ENCODE results near the gene PIM3.
A peak's percentile ranks its signal among the peaks of the same experiment; 100 is the strongest.

PIM3 gene

DNA sequence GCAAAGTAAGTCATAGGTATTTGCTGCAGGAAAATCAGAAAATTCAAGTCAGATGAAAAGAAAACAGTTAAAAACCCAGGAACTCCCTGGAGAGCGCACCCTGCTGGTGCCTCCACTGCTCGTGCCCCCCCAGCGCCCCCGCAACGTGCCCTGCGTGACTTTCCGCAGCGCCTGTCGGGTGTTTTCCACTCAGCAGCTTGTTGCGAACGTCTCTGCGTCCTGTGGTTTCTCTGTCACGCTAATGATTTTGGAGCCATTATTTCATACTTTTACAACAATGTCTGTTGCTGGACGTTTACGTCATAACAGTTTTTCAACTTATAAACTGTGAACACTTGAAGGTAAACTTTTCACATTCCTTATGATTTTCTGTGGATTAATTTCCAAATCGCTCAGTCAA is 37.1 kb upstream of the PIM3 start:
- no peaks in the 10 kb centered on the region for H3K9me3 Mint-ChIP-seq
- peak overlapping the region in 1 of 2 donors; percentile 14 for H3K27ac Mint-ChIP-seq
- peaks cover 72% of the 10 kb centered on the region for H3K4me1 Mint-ChIP-seq
- ATAC-seq (no peak), DNase-seq (no peak)
- H3K27me3 Mint-ChIP-seq, result no peaks in the 10 kb centered on the region
- peak overlapping the region in 1 of 2 donors; percentile 21 for H3K4me3 Mint-ChIP-seq

DNA sequence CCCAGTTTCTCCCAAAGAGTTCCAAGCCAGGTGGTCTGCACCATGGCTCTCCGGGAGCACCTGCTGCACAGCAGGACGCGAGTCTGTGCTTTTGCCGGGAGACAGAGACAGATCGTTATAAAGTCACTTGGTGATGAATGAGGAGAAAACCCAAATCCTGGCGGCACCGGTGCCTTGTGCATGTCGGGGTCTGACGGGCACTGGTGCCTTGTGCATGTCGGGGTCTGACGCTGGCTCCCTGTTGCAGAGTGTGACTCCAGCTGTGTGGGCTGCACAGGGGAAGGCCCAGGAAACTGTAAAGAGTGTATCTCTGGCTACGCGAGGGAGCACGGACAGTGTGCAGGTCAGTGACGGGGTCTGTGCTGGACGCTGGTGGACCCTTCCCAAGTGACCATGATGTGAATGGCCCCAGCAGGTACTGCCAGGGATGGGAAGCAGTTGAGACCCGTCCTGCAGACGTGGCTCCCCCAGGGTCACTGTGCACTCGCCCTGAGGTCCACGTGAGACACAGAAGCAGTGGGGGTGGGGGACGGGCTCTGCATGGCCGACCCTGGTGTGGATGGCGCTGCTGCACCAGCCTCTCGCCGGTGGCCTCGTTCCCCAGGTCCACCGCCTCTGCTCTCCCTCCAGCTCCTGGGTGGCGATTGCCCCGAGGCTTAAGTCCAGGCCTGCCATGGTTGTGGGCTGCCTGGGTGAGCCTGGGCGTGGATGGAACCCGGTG is 36.3 kb upstream of the PIM3 start:
- H3K4me3 Mint-ChIP-seq, result peak overlapping the region in 1 of 2 donors; percentile 17
- H3K27ac Mint-ChIP-seq, result peak overlapping the region; percentile 14 to 78
- H3K4me1 Mint-ChIP-seq, result peaks cover 69% of the 10 kb centered on the region
- H3K27me3 Mint-ChIP-seq, result no peaks in the 10 kb centered on the region
- H3K9me3 Mint-ChIP-seq, result no peaks in the 10 kb centered on the region
- no peak for DNase-seq
- no peak for ATAC-seq

DNA sequence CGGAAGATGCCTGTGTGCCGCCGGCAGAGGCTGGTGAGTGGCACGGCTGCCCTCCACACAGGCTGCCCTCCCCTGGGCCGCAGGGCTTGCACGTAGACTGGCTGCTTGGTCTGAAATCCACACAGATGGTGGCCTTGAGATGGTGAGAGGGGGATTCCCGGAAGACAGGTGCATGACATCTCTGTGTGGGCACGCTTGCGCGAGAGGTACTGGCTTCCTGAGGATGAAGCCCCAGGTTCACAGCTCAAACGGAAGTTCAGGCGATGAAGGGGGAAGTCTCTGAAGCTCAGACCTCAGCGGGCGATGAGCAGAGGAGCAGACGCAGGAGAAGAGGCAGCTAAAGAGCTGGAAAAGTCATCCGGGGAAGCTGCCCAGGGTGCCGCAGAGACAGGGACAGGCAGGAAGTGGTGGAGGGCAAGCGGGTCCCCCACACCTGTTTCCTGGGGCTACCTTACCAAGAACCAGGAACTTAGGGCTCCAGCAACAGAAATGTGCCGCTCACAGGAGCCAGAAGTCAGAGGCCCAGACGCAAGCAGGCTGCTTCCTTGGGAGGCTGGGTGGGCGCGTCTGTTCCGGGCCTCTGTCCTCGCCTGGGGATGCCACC is 34.9 kb upstream of the PIM3 start:
- Mint-ChIP-seq H3K9me3 (no peaks in the 10 kb centered on the region), H3K4me1 (peaks cover 66% of the 10 kb centered on the region), H3K27me3 (no peaks in the 10 kb centered on the region), H3K4me3 (peak overlapping the region; percentile 85 to 87), H3K27ac (peak overlapping the region; percentile 93 to 96)
- DNase-seq (peak; percentile 68 to 81), ATAC-seq (peak; percentile 85)

DNA sequence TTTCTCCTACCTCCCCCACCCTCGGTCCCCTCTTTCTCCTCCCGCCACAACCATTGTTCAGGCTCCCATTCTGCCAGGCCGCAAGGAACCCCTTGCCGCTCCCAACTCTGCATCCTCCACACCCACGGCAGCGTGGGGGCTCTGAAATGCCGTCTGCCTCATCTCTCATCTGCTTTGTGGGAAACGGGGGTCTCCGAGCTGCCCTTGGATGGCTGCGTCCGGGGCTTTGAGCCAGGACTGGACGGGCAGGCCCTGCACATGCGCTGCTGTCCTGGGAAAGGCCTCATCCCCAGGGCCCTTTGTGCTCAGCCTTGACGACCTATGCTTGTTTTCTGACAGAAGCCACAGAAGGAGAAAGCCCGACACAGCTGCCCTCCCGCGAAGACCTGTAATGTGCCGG is 33.7 kb upstream of the PIM3 start:
- Mint-ChIP-seq H3K27me3 (no peaks in the 10 kb centered on the region), H3K4me3 (peak overlapping the region; percentile 62 to 66), H3K27ac (peak overlapping the region; percentile 30 to 60), H3K4me1 (peaks cover 72% of the 10 kb centered on the region), H3K9me3 (no peaks in the 10 kb centered on the region)
- ATAC-seq, result no peak
- no peak for DNase-seq

DNA sequence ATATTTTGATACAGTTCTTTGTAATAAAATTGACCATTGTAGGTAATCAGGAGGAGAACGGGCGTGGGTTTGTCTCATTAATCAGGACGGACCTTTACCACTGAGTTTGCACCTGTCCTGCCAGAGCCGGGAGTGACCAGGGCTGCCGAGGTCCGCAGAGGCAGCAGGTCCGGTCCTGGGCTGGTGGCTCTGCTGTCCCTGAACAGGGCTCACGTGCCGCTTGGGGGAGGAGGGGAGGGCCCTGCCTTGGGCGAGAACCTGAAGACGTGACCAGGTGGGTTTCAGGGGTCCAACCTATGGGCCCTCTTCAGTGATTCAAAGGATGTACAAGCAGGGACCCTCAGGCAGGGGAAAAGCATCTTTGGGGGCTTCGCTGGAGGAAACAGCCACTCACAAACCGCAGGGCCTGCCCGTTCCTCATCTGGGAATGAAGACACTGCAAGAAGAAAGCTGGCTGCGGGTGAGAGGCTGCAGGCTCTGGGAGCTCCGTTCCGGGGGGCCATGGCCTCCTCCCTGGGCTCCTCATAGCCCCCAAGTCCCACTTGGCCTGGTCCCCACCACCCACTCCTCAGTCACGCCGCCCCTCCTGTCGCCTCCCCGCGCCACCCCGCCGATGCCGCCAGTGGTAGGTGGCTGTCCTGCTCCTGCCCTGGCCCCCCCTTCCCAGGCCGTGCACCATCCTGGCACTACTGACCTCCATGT is 32.9 kb upstream of the PIM3 start:
- Mint-ChIP-seq H3K4me3 (peak overlapping the region in 1 of 2 donors; percentile 66), H3K4me1 (peaks cover 69% of the 10 kb centered on the region), H3K27me3 (no peaks in the 10 kb centered on the region), H3K27ac (no peak overlapping the region), H3K9me3 (no peaks in the 10 kb centered on the region)
- DNase-seq (no peak), ATAC-seq (no peak)

DNA sequence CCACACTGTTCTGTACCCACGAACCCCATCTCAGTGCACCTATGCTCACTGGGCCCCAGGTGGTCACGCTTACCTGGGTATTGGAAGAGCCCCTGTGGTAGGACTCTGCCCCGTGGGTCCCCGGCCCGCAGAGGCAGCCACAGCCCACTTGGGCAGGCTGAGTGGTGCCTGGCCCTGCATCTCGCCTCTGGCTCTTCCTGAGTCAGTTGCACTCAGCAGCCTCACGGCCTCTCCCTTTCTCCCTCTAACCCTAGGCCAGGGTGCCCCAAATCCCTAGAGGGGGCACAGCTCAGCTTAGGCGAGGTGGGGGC is 32.4 kb upstream of the PIM3 start:
- Mint-ChIP-seq H3K4me1 (peaks cover 72% of the 10 kb centered on the region), H3K4me3 (peak overlapping the region in 1 of 2 donors; percentile 51), H3K27ac (no peak overlapping the region), H3K27me3 (no peaks in the 10 kb centered on the region), H3K9me3 (no peaks in the 10 kb centered on the region)
- no peak for ATAC-seq
- no peak for DNase-seq

DNA sequence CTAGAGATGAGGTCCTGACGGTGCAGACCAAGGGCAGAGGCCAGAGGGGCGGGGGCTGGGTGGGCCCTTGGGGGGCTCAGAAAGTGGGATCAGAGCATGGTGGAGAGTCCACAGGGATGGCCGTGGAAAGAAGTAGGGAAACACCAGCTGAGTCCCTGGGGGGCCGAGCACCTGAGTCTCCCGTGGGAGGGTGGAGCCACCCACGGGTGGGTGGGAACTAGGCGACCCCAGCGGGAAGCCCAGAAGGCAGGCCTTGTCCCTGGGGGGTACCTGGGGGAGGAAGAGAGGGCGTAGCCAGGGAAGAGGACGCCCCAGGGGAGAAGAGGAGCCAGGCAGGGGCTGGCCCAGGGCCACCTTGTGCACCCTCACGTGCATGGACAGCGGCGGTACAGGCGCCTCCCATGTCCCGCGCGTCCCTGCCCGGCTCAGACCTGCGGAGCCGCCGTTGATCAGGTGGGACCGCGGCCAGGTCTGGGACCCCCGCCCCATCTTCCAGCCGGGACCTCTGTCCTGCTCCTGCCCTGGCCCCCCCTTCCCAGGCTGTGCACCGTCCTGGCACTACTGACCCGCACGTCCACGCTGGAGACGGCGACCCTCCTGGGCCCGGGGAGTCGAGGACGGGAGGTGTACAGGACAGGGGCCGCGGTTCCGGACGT is 31.9 kb upstream of the PIM3 start:
- Mint-ChIP-seq H3K27ac (no peak overlapping the region), H3K27me3 (no peaks in the 10 kb centered on the region), H3K4me1 (peaks cover 72% of the 10 kb centered on the region), H3K4me3 (peak overlapping the region; percentile 29 to 66), H3K9me3 (no peaks in the 10 kb centered on the region)
- DNase-seq, result no peak
- ATAC-seq, result no peak

DNA sequence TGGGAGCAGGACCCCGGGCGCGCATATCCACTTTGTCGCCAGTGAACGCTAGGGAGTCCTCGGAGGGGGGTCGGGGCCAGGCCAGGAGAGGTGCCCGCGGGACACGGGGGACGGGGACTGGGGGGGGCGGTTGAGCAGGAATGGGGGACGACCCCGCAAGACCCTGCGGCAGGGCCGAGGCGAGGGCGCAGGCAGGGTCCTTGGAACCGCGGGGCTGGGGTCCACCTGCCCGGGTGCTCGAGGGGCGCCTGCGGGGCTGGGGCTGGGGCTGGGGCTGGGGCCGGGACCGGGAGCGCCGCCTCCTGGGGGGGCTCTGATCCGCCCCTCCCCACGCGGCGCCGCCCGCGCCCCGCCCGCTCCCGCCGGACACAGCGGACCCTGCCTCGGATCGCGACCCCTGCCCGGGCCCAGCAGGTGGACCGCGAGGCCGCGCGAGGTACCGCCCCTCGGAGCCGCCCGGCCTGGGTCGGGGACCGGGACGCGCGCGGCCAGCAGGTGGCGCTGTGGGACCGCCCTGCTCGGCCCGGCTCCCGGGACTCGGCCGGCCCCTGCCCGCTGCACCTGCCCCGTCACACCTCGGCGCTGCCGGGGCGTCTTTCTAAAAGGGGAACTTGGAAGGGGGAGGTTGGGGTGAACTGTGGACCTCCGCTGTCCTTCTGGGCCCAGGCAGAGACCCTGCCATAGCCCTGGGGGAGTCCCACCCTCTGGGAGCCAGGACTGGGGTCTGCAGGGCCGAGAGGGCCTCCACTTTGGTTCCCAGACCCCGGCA is 31.2 kb upstream of the PIM3 start:
- H3K4me1 Mint-ChIP-seq, result peaks cover 71% of the 10 kb centered on the region
- DNase-seq (peak; percentile 80 to 88), ATAC-seq (peak; percentile 77)
- H3K4me3 Mint-ChIP-seq, result peak overlapping the region; percentile 29 to 66
- no peaks in the 10 kb centered on the region for H3K27me3 Mint-ChIP-seq
- no peaks in the 10 kb centered on the region for H3K9me3 Mint-ChIP-seq
- no peak overlapping the region for H3K27ac Mint-ChIP-seq

DNA sequence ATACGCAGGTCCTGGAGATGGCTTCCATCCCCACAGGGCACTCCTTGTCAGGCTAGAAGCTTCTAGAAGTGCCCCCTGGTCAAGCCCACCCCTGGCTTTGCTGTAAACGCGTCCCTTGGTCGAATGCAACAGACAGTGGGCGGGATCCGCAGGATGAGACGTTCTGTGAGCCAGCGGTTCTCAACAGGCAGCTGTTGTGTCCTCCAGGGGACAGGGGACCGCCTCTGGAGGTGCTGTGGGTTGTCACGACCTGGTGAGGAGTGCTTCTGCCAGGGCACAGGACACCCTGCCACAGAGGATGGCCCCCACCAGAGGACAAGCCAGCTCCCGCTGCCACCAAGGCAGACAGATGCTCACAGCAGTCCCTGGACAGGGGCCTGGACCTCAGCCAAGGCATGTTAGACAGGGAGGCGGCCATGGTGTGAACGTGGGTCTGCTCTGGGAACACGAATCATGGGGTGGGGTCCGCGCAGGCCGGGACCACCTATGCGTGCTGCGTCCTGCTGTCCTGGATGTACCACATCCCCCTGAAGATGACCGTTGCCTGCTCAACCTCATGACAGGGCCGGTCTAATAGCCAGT is 30.5 kb upstream of the PIM3 start:
- Mint-ChIP-seq H3K4me3 (peak overlapping the region; percentile 19 to 53), H3K27me3 (no peaks in the 10 kb centered on the region), H3K4me1 (peaks cover 64% of the 10 kb centered on the region), H3K27ac (no peak overlapping the region), H3K9me3 (no peaks in the 10 kb centered on the region)
- ATAC-seq (no peak), DNase-seq (no peak)

DNA sequence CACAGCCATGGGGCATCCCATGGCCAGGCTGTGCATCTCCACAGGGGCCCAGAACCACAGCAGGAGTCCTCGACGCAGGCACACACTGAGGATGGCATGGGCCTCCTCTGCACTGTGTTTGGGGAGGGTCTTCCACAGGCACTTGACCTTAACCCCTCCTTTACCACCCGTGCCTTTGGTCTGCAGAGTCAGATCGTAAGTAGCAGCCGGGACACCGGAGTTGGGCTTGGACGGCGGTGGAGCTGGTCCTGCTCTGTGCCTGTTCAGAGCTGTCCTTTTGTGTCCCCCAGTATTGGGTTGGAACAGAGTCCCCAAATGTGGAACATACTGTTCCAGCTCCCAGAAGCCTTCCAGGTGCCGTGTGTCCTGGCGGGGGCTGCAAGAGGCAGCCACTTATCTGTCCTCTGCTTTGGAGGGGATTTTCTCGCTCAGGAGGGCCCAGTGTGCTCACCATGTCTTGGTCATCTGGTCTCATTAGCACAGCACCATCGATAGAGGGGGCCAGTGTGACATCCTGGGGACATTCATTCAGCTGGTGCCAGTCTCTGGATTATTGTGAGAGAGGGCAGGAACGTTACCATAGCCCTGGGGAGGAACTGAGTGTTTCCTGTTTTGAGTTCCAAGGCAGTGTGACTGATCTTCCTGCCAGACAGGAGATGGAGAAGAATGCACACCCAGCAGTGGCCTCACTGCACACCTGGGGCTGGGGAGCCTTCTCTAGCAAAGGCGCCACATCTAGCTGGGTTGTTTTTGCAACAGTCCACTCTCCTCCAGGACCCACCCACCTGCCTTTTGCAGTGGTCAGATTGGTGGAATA is 29.8 kb upstream of the PIM3 start:
- H3K4me1 Mint-ChIP-seq, result peaks cover 57% of the 10 kb centered on the region
- no peak overlapping the region for H3K27ac Mint-ChIP-seq
- ATAC-seq (peak; percentile 21), DNase-seq (peak; percentile 55 to 67)
- H3K9me3 Mint-ChIP-seq, result no peaks in the 10 kb centered on the region
- H3K27me3 Mint-ChIP-seq, result no peaks in the 10 kb centered on the region
- peak overlapping the region in 1 of 2 donors; percentile 23 for H3K4me3 Mint-ChIP-seq

DNA sequence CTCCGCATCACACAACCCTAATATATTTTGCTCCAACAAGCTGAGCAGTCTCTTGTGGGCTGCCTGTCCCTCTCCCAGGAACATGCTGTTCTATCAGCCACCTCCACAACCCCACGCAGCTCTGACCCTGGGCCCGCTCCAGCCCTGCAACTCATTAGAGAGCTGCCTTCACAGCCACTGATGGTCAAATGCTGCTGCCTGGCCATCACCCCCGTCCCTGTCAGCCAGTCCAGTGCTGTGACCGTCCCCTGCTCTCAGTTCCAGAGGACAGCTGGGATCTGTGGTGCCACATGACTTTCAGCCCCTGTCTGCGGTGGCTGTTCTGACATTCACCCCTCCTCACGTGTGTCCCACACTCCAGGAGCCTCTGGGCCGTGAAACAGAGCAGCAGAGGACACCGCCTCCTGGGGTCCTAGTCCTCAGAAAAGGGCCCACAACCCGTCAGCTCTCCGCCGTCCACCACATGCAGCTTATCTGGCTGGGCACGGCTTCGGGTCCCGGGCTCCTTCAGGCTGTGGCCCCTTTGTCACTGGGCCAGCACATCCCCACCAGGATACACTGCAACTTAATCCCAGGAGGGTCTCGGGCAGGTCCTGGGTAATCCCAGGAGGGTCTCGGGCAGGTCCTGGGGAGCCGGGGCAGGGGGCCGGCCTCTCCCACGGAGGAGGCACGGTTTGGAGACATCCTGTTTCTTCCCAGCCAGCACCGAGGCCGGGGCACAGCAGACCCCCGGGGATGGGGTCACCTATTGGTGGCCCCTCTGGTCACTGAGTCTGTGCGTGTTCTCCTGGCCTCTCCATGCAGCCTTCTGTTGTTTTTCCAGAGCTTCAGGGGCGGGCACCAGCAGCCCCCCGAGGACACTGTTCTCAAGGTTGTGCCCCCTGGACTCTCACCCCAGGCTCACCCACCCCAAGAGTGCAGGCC is 27.1 kb upstream of the PIM3 start:
- no peak for ATAC-seq
- no peaks in the 10 kb centered on the region for H3K9me3 Mint-ChIP-seq
- peaks cover 61% of the 10 kb centered on the region for H3K4me1 Mint-ChIP-seq
- peak overlapping the region; percentile 81 to 87 for H3K4me3 Mint-ChIP-seq
- peak overlapping the region in 1 of 2 donors; percentile 45 for H3K27ac Mint-ChIP-seq
- H3K27me3 Mint-ChIP-seq, result no peaks in the 10 kb centered on the region
- no peak for DNase-seq

DNA sequence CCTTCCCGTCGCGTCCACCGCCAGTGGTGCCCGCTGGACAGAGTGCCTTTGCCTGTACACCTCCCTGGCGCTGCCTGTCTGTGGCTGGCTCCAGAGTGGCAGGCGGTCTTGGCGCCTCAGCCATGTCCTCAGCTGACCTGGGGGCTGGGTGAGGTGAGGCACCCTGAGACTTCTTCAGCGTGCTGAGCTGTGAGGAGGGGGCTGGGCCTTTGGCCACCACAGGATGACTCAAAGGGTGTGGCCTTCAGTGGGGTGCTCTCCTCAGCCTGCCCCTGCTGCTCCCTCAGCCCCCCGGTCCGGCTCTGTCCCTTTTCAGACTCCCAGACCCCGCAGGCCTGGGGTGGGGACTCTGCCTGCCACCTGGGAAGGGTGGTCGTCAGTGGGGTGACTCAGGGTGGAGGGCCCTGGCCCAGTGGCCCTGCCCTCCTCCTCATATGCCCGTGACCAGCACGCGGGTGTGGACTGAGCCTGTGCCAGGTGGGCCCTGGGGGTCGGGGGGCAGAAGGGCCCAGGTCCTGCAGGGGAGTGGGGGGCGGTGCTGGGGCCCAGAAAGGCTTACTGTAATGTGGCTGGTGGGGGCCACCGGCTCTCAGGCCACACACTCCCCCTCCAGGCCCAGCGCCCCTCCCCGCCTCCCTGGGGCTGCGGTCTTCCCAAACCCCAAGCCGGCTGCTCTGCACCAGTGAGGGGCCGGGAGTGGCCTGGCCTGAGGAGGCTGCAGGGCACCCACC is 26.2 kb upstream of the PIM3 start:
- peak overlapping the region; percentile 81 to 87 for H3K4me3 Mint-ChIP-seq
- DNase-seq (no peak), ATAC-seq (no peak)
- H3K4me1 Mint-ChIP-seq, result peaks cover 69% of the 10 kb centered on the region
- no peak overlapping the region for H3K27ac Mint-ChIP-seq
- H3K9me3 Mint-ChIP-seq, result no peaks in the 10 kb centered on the region
- H3K27me3 Mint-ChIP-seq, result no peaks in the 10 kb centered on the region

All from stimulated activated naive CD8-positive, alpha-beta T cell treated with anti-CD3 and anti-CD28 coated beads, Interleukin-15, amount 100 ng/mL, for 72 hours (primary cell).